ENCODE measurements around the gene CEBPA. TPM values are rescaled to one million over a fixed set of nuclear protein-coding genes. Genes with fewer than 3 reads are reported as not detected.
"Not testable (repeated sequence)": the region's sequence is repeated elsewhere in the genome, so short reads cannot be mapped to it uniquely, and the experiment has no call there.

The CEBPA gene
- total RNA-seq, 1 donor from 2014 or later, result 7.5 TPM

DNA sequence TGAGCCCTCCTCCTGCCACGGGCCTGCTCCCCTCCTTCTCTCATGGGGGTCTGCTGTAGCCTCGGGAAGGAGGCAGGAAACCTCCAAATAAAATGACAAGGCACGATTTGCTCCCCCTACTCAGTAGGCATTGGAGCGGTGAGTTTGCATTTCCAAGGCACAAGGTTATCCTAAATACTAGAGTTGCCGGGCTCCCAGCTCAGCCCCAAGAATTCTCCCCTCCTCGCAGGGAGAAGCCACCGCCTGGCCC is 1.5 kb downstream of the CEBPA start:
- no peak for DNase-seq (ENCODE audit: low spot score)

GRCh38 chr19:33300009-33300893 is 2.1 kb downstream of the CEBPA start:
- DNase-seq (ENCODE audit: low spot score), result no peak

DNA sequence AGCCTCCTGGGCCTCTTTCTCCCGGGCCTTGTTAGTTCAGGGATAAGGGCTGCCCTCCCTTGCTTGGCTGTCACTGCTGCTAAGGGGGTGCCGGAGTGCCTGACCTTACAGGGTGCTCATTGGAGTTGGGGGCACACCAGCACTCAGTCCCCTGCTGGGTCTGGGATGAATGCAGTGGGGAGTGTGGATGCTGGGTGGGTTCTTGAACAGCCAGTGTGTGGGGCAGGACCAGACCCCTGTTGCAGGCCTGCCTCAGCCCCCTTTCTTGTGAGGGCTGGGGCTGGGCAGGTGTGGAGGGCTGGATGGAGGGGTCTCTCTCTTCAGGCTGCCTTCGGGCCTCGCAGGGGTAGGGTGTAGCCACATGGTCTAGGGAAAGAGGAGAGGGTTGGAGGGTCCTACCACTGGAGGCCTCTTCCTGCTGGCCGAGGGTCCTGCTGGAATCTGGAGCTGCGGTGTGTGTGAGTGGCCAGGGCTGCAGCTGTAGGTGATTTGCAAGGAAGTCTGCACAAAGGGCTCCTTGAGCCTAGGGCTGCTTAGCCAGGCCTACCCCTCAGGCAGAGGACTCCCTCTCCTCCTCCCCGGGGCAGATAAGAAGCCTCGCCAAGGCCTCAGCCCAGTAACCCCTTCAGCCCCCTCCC is 3.2 kb downstream of the CEBPA start:
- DNase-seq (ENCODE audit: low spot score), result no peak

DNA sequence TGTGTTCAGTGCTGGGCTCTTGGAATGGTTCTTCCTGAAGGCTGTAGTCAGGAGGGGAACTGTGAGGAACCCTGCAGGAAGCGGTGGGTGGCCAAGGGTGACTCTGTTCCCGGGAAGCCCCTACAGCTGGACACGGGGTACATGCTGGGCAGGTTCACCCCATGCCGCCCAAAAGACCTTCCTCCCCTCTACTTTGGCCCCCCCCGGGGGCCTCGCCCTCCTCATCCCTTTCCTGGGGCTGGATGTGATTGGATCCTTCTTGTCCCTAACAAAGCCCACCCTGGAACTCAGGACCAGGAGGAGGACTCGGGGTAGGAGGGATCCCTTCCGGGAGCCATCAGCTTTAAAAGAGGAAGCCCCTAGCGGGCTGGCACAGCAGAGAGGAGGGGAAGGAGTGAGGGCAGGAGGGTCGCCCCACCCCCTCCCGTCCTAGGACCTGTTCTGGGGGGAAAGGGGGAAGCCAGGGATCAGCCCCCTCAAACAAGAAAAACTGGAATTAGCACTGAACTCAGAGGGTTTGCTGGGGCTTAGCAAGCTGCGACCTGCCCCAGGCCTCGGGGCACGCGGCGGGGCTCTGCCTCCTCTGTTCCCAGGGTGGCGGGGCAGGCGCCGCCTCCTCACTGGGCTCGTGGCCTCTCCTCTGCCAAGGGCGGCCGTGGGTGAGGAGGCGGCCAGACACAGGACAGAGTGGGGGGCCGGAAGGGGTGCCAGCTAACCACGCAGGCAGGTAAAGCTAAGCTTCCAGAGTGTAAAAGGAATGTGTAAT is 4.0 kb downstream of the CEBPA start:
- peak; percentile 74 for DNase-seq (ENCODE audit: low spot score)

GRCh38 chr19:33297401-33298145 is 4.8 kb downstream of the CEBPA start:
- no peak for DNase-seq (ENCODE audit: low spot score)

GRCh38 chr19:33296488-33296971 is 5.8 kb downstream of the CEBPA start:
- peak; percentile 76 for DNase-seq (ENCODE audit: low spot score)

DNA sequence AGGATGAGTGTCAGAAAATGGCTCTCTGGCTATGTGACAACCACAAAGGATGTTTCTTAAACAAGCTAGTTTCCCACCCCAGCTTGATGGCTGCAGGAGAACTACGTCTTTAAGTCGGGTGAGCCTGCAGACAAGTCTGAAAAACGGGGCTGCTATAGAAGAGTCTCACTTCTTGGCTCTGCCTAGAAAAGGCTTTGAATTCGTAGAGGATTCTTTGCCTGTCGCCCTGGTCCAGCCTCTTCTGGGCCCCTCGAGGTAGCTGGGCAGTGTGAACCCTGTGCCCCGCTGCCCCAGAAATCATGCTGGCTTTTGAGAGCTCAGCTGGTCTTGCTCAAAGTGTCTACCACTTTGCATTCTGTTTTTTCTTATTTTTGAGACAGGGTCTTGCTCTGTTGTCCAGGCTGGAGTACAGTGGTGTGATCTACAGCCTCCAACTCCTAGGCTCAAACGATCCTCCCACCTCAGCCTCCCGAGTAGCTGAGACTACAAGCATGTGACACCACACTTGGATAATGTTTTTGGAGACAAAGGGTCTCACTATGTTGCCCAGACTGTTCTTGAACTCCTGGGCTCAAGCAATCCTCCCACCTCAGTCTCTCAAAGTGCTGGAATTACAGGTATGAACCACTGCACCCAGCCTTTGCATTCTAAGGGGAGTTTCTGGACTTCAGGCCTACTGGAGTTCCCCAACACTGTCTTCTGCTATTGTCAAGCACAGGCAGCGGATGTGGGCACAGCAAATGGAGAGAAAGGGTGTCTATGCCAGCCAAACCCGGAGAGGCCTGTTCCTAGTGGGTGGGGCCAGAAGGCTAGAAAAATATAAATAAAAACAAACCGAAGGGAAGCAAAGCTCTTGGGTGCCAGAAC is 6.5 kb downstream of the CEBPA start:
- DNase-seq (ENCODE audit: low spot score), result no peak

GRCh38 chr19:33295046-33295445 is 7.3 kb downstream of the CEBPA start:
- not testable (repeated sequence) for DNase-seq (ENCODE audit: low spot score)

DNA sequence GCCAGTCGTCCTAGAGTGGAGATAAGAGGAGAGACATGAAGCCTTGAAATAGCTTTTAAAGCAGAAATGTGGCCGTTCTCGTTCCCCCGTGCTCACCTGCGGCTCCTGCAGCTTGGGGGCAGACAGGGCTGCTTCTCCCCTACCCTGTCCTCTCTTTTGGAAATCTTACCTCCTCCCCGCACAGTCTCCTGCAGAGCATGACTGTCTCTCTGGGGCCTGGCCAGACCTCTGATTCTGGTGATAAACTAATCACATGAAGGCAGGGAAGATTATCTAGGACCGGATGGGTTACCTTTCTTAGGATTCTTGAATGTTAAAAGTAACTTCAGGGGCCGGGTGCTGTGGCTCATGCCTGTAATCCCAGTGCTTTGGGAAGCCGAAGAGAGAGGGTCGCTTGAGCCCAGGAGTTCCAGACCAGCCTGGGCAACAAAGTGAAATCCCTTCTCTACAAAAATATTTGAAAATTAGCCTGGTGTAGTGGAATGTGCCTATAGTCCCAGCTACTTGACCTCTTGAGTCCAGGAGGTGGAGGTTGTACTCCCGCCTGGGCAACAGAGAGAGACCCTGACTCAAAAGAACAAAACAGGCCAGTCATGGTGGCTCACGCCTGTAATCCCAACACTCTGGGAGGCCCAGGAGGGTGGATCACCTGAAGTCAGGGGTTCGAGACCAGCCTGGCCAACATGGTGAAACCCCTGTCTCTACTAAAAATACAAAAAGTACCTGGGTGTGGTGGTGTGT is 8.1 kb downstream of the CEBPA start:
- no peak for DNase-seq (ENCODE audit: low spot score)

GRCh38 chr19:33293255-33294057 is 8.9 kb downstream of the CEBPA start:
- peak; percentile 77 for DNase-seq (ENCODE audit: low spot score)

GRCh38 chr19:33292595-33293254 is 9.6 kb downstream of the CEBPA start:
- DNase-seq (ENCODE audit: low spot score), result no peak

DNA sequence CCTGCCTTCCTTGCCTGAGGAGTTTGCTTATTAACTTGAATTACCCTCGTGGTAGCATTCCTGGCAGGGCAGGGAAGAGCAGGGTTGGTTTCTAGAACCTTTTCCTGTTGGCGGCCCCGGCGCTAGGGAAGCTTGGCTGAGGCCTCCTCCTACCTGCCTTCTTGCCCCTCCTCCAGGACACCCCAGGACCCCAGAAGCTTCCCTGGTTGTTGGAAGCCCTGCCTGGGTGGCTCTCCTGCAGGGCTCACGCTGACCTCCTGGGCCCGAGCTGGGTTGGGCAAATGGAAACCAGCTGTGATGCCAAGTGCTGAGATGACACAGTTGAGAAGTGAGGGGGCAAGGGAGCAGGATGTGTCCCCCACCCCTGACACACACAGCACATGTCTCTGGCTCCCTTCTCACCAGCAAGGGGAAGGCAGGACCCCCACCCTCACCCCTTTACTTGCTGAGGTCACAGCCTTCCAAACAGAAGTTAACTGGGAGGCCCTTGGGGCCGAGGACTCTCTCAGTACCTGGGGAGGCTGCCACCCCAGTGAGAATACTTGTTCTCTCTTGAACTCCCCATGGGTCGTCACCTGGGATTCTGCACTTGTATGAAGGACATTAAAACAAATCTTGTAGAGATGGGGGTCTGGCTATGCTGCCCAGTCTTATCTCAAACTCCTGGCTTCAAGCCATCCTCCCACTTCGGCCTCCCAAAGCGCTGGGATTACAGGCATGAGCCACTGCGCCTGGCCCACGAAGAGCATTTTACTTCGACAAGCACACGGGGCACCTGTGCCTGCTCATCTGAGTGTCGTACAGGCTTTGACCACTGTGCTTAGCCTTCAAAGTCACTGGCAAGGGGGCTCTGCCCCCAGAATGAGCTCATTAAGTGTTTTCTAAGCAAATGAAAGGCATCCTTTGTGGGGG is 10.5 kb downstream of the CEBPA start:
- no peak for DNase-seq (ENCODE audit: low spot score)

GRCh38 chr19:33290956-33291622 is 11.2 kb downstream of the CEBPA start:
- DNase-seq (ENCODE audit: low spot score), result no peak

GRCh38 chr19:33290082-33290815 is 12.1 kb downstream of the CEBPA start:
- no peak for DNase-seq (ENCODE audit: low spot score)

- no peak for DNase-seq (ENCODE audit: low spot score)
These were observed 13.1 kb downstream of the CEBPA start for GRCh38 chr19:33289261-33289660.

- no peak for DNase-seq (ENCODE audit: low spot score)
These were observed 13.7 kb downstream of the CEBPA start for GRCh38 chr19:33288666-33289065.
